Limb (tissue), 2 donors: ENCODE measurements around the gene OR51B2.

Experiments
- DNase-seq, 2 donors: peaks; one replicate each; pipeline ENCODE4 v3.0.0-alpha.2; 2016; ENCODE audit errors: extremely low spot score in 2 of 2

Gene OR51B2

GRCh38 chr11:5283882-5284281 is 40.2 kb downstream of the OR51B2 start:
- DNase-seq: no peak

- no peak for DNase-seq
These were observed 41.0 kb downstream of the OR51B2 start for GRCh38 chr11:5283086-5283485.

- no peak for DNase-seq
These were observed 41.5 kb downstream of the OR51B2 start for GRCh38 chr11:5282628-5283027.

- no peak for DNase-seq
These were observed 42.5 kb downstream of the OR51B2 start for GRCh38 chr11:5281596-5281995.

- DNase-seq: peak in 1 of 2 donors; percentile 10
These were observed 43.5 kb downstream of the OR51B2 start for GRCh38 chr11:5280582-5281102.

- no peak for DNase-seq
These were observed 44.5 kb downstream of the OR51B2 start for GRCh38 chr11:5279471-5280090.

- DNase-seq: no peak
These were observed 46.2 kb downstream of the OR51B2 start for GRCh38 chr11:5277807-5278382.

- DNase-seq: no peak
These were observed 47.4 kb downstream of the OR51B2 start for GRCh38 chr11:5276697-5277096.

GRCh38 chr11:5275369-5276110 is 48.6 kb downstream of the OR51B2 start:
- no peak for DNase-seq

GRCh38 chr11:5274395-5274794 is 49.7 kb downstream of the OR51B2 start:
- DNase-seq: no peak
